ENCODE results near the gene DLG4.
A peak's percentile ranks its signal among the peaks of the same experiment; 100 is the strongest.

Gene DLG4

GRCh38 chr17:7234083-7234951 is 14.7 kb upstream of the DLG4 start, which contains the start of gene DVL2:
Gene DVL2, minus strand, starts transcription at chr17:7234517. Its CDS starts 255 bp downstream, at chr17:7234262.
- peak within 1 kb of the TSS; percentile 95 for H3K27ac ChIP-seq
- peak; percentile 97 for DNase-seq (ENCODE audit: low spot score)
- ChIA-PET POLR2A (ENCODE audit: low non-redundant PET) (interaction anchor here (0.6 kb wide), 1 partner anchor 64 kb away, joined by 3 read pairs; no protein-coding TSS in a partner anchor), CTCF (interaction anchor here (0.9 kb wide), 2 partner anchors 25 to 46 kb away, joined by 3 read pairs; no protein-coding TSS in a partner anchor)
- no peak for TF ChIP-seq CTCF (conservative IDR thresholded peaks at IDR 0.05; ENCODE audit: low read depth)

GRCh38 chr17:7233701-7234082 is 14.1 kb upstream of the DLG4 start:
- DNase-seq (ENCODE audit: low spot score): no peak
- CTCF ChIA-PET: interaction anchor here (0.9 to 1.4 kb wide), 3 partner anchors 26 to 63 kb away, joined by 3 to 7 read pairs (median 3); no protein-coding TSS in a partner anchor
- POLR2A ChIA-PET (ENCODE audit: low non-redundant PET): interaction anchor here (0.6 kb wide), 1 partner anchor 64 kb away, joined by 3 read pairs; no protein-coding TSS in a partner anchor
- no peak for TF ChIP-seq CTCF (conservative IDR thresholded peaks at IDR 0.05; ENCODE audit: low read depth)
- peak overlapping the region; percentile 95 for H3K27ac ChIP-seq

- POLR2A ChIA-PET (ENCODE audit: low non-redundant PET): interaction anchor here (1.4 kb wide), 1 partner anchor 11 kb away, joined by 3 read pairs; no protein-coding TSS in a partner anchor
- TF ChIP-seq CTCF (conservative IDR thresholded peaks at IDR 0.05; ENCODE audit: low read depth): no peak
- DNase-seq (ENCODE audit: low spot score): no peak
- CTCF ChIA-PET: interaction anchor here (0.7 kb wide), 1 partner anchor 12 kb away, joined by 8 read pairs; no protein-coding TSS in a partner anchor
- no peak overlapping the region for H3K27ac ChIP-seq
These were observed 12.5 kb upstream of the DLG4 start for GRCh38 chr17:7232114-7232513.

GRCh38 chr17:7229504-7229903 is 9.9 kb upstream of the DLG4 start:
- POLR2A ChIA-PET (ENCODE audit: low non-redundant PET): no interaction called here
- H3K27ac ChIP-seq: peak overlapping the region; percentile 99
- DNase-seq (ENCODE audit: low spot score): no peak
- TF ChIP-seq CTCF (conservative IDR thresholded peaks at IDR 0.05; ENCODE audit: low read depth): no peak
- CTCF ChIA-PET: interaction anchor here (0.6 kb wide), 1 partner anchor 207 kb away, joined by 3 read pairs; no protein-coding TSS in a partner anchor

- H3K27ac ChIP-seq: peak overlapping the region; percentile 99
- DNase-seq (ENCODE audit: low spot score): no peak
- ChIA-PET POLR2A (ENCODE audit: low non-redundant PET) (no interaction called here), CTCF (no interaction called here)
- no peak for TF ChIP-seq CTCF (conservative IDR thresholded peaks at IDR 0.05; ENCODE audit: low read depth)
These were observed 9.3 kb upstream of the DLG4 start for GRCh38 chr17:7228920-7229319.

- POLR2A ChIA-PET (ENCODE audit: low non-redundant PET): no interaction called here
- CTCF ChIA-PET: no interaction called here
- DNase-seq (ENCODE audit: low spot score): no peak
- TF ChIP-seq CTCF (conservative IDR thresholded peaks at IDR 0.05; ENCODE audit: low read depth): no peak
- peak overlapping the region; percentile 99 for H3K27ac ChIP-seq
These were observed 7.4 kb upstream of the DLG4 start for GRCh38 chr17:7226721-7227710.

Data from RWPE1 (cell line).